Testis (tissue), 3 donors: ENCODE measurements around the gene DPF1. TPM values are rescaled to one million over a fixed set of nuclear protein-coding genes. Genes with fewer than 3 reads are reported as not detected.

Experiments
- DNase-seq: peaks from one replicate; pipeline ENCODE4 v3.0.0-alpha.2; 2019
- H3K27ac ChIP-seq, 2 donors: fragments of 200-600 bp; sonication (generic); one replicate each; pipeline ENCODE4 v1.5.1; 2019
- H3K27me3 ChIP-seq: fragments of 200-600 bp; sonication (generic); one replicate; pipeline ENCODE4 v1.5.1; 2019
- H3K36me3 ChIP-seq: fragments of 200-600 bp; sonication (generic); one replicate; pipeline ENCODE4 v1.5.1; 2017; ENCODE audit warnings: low read depth; ENCODE audit errors: missing control alignments
- H3K4me1 ChIP-seq: fragments of 200-600 bp; sonication (generic); one replicate; pipeline ENCODE4 v1.5.1; 2019
- H3K4me3 ChIP-seq, 2 donors: fragments of 200-600 bp; sonication (generic); one replicate each; pipeline ENCODE4 v1.5.1; 2017 to 2019
- H3K9me3 ChIP-seq: fragments of 200-600 bp; sonication (generic); one replicate; pipeline ENCODE4 v1.5.1; 2017
- CTCF ChIP-seq, 3 experiments: fragments of 450-650 bp in 2 of 3; fragments of 200-600 bp in 1 of 3; sonication (generic) in 1 of 3; IDR thresholded peaks; one replicate each; pipeline ENCODE4 v1.5.1; 2016 to 2019; ENCODE audit warnings: antibody characterized with exemption in 3 of 3, mild to moderate bottlenecking in 2 of 3, moderate library complexity in 1 of 3
- POLR2A ChIP-seq: fragments of 450-650 bp; IDR thresholded peaks from one replicate; pipeline ENCODE4 v1.6.1; 2017; ENCODE audit warnings: antibody characterized with exemption, mild to moderate bottlenecking, moderate library complexity
- WGBS, 2 donors: methylation state at CpG; one replicate each; pipeline ENCODE4 v1.1.5; 2018; 5-methylcytosine and 5-hydroxymethylcytosine counted together
- intact Hi-C: fragments of 100-400 bp; cut with DNase I; formaldehyde crosslinking; loops from one replicate; pipeline ENCODE4 v1.15.1; 2023; ENCODE audit warnings: low total_unique reads
- polyA plus RNA-seq: library from polyadenylated mRNA; stranded (reverse); fragments of 350-450 nt; fragmentation: Illumina TruSeq; extraction: RNeasy Lipid Tissue Mini Kit (QIAGEN cat#74804); gene quantifications from one replicate; pipeline ENCODE4 v1.2.3, GENCODE V29; 2014; ENCODE audit warnings: low read depth, low replicate concordance; ENCODE audit not compliant: insufficient read depth
- total RNA-seq, 2 donors: library from RNA; depleted of rRNA; stranded (reverse); fragments of >200 nt; gene quantifications; one replicate each; pipeline ENCODE4 v1.2.3, GENCODE V29; 2016

Gene DPF1
- total and polyA plus RNA-seq, 3 donors from 2014 or later: 3.6 to 6.4 (median 4.7) TPM

GRCh38 chr19:38201731-38202130 lies 22.3 kb downstream of the DPF1 start:
- H3K36me3 ChIP-seq: no peaks in the 10 kb centered on the region

DNA sequence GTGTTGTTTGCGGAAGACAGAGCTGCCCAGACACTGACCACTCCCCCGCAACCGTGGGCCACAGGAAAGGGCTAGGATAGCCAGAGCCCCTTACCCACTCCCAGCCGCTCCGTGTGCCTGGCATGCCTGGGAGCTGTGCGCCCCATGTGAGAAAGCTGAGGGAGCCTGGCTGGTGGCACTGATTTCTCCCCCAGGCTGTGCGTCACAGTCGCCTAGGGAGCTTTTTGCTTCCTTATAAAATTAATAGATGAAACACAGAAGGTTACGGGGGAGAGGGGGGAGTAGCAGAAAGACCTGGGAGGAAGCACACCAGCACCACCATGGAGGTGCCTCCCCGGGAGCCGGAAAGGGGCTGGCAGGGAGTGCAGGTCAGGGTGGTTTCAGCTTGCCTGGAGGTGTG lies 24.7 kb downstream of the DPF1 start:
- H3K4me1 ChIP-seq: no peaks in the 10 kb centered on the region
- intact Hi-C loops: no loop called here
- H3K27ac ChIP-seq: no peak overlapping the region
- H3K27me3 ChIP-seq: no peaks in the 10 kb centered on the region
- H3K4me3 ChIP-seq: no peak overlapping the region
- H3K36me3 ChIP-seq: no peaks in the 10 kb centered on the region
- H3K9me3 ChIP-seq: no peaks in the 10 kb centered on the region
- TF ChIP-seq CTCF (IDR thresholded peaks at IDR 0.05) (no peak), POLR2A (no peak)
- no peak for DNase-seq
- 95 to 96% methylated on average over 10 to 11 of the region's 11 CpGs for WGBS, 2 donors

More at GRCh38 chr19:38201731-38202130, 22.3 kb downstream of the DPF1 start:
- 92 to 98% methylated on average over 9 to 15 of the region's 15 CpGs for WGBS, 2 donors
- Histone ChIP-seq H3K9me3 (no peaks in the 10 kb centered on the region), H3K27me3 (no peaks in the 10 kb centered on the region), H3K4me3 (no peak overlapping the region), H3K4me1 (no peaks in the 10 kb centered on the region), H3K27ac (no peak overlapping the region)
- intact Hi-C loops: no loop called here
- TF ChIP-seq POLR2A (no peak), CTCF (IDR thresholded peaks at IDR 0.05) (no peak)
- DNase-seq: no peak

- Histone ChIP-seq H3K36me3 (no peaks in the 10 kb centered on the region), H3K27ac (no peak overlapping the region), H3K27me3 (no peaks in the 10 kb centered on the region), H3K4me3 (no peak overlapping the region), H3K9me3 (no peaks in the 10 kb centered on the region), H3K4me1 (no peaks in the 10 kb centered on the region)
- 93 to 94% methylated on average over 22 to 25 of the region's 25 CpGs for WGBS, 2 donors
- no peak for DNase-seq
- intact Hi-C loops: no loop called here
- TF ChIP-seq CTCF (IDR thresholded peaks at IDR 0.05) (no peak), POLR2A (no peak)
Measured at GRCh38 chr19:38197937-38198704, 25.9 kb downstream of the DPF1 start.

DNA sequence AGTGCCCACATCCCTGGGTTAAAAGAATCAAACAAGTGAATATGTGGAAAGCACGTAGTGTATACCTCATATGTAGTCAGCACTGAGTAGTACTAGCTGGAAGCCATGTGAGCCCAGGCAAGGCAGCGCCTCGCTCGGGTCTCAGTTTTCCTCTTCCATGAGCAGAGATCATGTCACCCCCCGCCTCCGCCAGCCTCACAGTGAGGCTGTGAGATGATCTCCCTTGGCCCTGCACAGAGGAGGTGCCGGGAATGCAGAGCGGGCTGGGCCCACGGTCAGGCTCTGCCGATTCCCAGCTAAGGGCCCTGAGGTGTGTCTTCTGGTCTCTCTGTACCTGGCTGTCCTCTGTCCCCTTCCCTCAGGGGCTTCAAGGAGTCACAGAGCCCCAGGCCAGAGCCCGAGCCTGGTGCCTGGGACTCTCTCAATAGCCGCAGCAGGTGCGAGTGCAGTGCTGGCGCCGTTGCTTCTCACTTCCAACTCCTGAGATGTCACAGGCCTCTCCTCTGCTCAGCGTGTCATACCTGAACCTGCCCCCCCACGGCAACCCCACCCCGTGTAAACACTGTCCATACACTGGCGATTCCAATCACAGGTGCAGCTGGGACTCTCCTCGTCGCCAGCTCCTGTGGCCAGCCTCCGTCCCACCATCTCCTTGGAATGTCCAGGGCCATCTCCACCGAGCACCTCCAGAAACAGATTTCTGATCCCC lies 26.9 kb downstream of the DPF1 start:
- no peaks in the 10 kb centered on the region for H3K9me3 ChIP-seq
- intact Hi-C loops: no loop called here
- H3K4me1 ChIP-seq: no peaks in the 10 kb centered on the region
- H3K4me3 ChIP-seq: no peak overlapping the region
- DNase-seq: no peak
- no peak overlapping the region for H3K27ac ChIP-seq
- WGBS, 2 donors: 94 to 95% methylated on average over 22 to 23 of the region's 23 CpGs
- no peaks in the 10 kb centered on the region for H3K36me3 ChIP-seq
- TF ChIP-seq CTCF (IDR thresholded peaks at IDR 0.05) (no peak), POLR2A (no peak)
- no peaks in the 10 kb centered on the region for H3K27me3 ChIP-seq
